Mammary epithelial cell (primary cell): Measurements from ENCODE around the gene CASP10.

Experiments used
- CTCF ChIP-seq, 2 donors: IDR thresholded peaks in 1 of 2; conservative IDR thresholded peaks in 1 of 2; 2 replicates each; pipeline ENCODE4 v1.5.1; 2011 to 2012; ENCODE audit warnings: inconsistent platforms in 2 of 2, low read length in 2 of 2, mild to moderate bottlenecking in 2 of 2, control low read depth in 1 of 2, low read depth in 1 of 2; ENCODE audit not compliant: insufficient read depth in 1 of 2; ENCODE audit errors: extremely low read depth in 1 of 2
- EZH2 ChIP-seq: IDR thresholded peaks from 2 replicates; pipeline ENCODE4 v1.6.1; 2012; ENCODE audit warnings: low read length, inconsistent platforms, borderline replicate concordance

- TF ChIP-seq EZH2 (no peak), CTCF (conservative IDR thresholded peaks at IDR 0.05 in 1 of 2, IDR thresholded peaks at IDR 0.05 in 1 of 2; ENCODE audit: extremely low read depth in 1 of 2, insufficient read depth in 1 of 2, low read depth in 1 of 2, low read length in 2 of 2) (no peak)
Measured at GRCh38 chr2:201156036-201156435, 26.9 kb upstream of the CASP10 start.
